Stimulated activated CD4-positive, alpha-beta T cell treated with anti-CD3 and anti-CD28 coated beads, Interleukin-1b, Interleukin-23, amount 100 ng/mL, for 48 hours (primary cell): Measurements from ENCODE around the gene ADCY4.

Source experiments
- DNase-seq: peaks from one replicate; pipeline ENCODE4 v3.0.0-alpha.2; 2020

The ADCY4 gene

DNA sequence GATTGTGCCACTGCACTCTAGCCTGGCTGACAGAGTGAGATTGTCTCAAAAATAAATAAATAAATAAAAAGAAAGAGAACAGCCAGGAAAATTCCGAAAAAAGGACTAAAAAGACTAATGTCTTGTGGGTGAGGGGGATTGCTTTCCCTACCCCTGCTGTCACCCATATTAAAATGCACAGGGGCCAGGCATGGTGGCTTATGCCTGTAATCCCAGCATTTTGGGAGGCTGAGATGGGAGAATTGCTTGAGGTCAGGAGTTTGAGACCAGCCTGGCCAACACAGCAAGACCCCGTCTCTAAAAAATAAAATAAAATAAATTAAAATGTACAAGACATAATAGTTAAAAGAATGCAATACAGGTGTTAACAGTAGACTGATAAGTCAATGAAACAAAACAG lies 41.3 kb downstream of the ADCY4 start:
- DNase-seq = no peak

DNA sequence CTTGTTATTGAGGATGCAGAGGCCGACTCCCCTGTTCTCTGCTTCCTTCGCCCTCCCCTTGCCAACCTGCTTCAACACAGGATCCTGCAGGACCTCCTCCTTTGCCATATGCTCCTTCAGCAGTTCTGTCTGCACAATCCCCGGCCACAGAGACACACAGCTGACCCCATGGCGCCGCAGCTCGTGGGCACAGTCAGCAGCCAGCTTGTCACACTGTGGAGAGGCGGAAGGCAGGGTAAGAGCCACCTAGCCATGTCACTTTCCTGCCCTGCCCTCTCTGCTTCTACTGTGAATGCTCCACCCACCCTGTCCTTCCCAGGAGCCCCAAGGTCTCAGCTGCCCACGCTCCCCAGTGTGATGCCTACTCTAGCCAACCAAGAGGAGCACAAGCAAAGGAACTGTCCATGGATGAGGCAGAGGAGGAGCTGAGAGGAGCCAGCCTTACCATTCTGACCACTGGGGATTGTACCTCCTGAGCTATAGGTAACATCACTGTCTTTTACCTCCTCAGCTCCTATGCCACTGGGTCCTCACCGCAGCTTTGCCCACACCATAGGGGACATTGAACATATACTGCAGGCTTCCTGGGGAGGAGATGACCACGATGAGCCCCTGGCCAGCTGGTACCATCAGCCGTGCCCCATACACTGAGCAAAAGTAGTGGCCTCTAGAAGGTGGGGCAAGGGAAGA lies 42.6 kb downstream of the ADCY4 start:
- no peak for DNase-seq

DNA sequence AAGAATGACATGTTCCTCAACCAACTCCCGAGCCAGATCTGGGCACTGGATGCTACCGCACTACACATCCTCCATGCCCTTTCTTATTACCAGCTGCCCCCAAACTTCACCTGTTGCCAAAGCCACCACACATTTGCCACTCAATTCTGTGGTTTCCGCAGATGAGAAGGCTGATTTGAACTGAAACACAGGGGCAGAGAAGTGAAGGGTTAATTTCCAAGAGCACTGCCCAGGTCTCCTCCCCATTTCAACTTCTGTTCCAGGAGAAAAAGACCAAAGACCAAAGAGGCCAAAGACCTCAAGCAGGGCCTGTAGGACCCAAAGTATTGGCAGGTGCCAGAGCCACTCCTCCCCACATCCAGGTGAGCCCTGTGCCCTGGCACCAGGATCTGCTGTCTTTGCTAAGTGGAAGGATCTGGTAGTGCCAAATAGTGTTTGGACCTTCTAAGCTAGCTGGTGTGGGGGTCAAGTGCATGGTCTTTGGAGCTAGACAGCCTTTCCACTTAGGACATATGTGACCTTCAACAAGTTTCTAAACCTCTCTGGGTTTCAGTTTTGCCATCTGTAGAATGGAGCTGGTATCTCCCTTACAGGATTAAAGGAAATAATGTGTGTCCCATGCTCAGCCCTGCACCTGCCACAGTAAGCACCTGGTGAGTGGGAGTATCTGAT lies 43.3 kb downstream of the ADCY4 start:
- no peak for DNase-seq

DNA sequence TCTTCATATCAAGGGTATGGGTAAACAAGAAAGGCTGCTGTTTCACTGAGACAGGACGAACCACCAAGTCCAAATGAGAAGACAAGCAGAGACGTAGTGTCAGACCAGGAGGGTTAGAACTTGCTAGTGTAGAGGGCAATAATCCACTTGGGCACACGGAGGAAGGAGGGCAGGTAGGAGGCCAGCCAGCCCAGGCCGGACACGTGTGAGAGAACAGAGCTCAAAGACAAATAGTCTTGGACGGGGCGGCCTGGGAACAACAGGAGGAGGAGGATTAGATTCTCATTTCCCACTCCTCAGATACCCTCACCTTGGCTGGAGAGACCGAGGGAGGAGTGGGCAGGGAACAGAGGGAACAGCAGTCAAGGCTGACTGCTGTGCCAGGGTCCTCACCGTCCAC lies 44.1 kb downstream of the ADCY4 start:
- DNase-seq = no peak

DNA sequence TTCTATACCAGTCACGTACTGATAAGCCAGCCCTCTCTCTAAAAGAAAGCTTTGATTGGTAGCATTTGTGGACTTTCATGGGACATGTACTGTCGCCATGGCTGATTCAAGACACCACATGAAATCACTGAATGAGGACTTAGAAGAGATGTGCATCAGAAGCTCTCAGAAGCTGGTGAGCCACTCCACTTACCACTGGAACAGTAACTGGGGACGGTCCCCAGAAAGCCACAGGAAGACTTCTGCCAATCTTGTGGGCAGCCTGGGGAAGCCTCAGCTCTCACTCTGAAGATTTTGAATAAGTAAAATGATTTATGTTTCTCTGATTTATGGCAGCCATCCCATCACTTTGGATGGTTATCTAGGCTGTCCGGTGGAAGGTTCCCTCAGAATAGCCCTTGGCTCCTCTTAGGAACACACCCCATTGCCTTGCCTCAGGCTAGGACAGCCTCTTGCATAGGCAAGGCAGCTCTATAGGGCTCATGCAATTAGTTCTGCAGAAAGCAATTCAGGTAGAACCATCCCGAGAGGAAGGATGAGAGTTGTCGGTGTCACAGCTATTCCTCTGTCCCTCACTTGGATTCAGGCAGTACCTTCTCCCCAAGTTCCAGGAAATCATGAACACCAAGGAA lies 45.1 kb downstream of the ADCY4 start:
- peak; percentile 83 for DNase-seq

DNA sequence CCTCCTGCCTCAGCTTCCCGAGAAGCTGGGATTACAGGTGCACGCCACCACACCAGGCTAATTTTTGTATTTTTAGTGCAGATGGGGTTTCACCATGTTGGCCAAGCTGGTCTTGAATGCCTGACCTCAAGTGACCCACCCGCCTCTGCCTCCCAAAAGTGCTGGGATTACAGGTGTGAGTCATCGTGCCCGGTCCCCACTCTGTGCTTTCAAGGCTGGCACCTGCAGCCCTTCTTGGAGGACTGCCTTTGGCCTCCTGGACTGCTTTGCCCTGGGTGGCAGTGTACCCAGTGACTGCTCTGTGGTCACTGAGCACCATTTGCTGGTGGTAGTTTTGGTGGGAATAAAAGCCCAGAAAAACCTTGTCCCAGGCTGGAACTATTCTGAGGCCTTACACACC lies 47.9 kb downstream of the ADCY4 start:
- DNase-seq = no peak

DNA sequence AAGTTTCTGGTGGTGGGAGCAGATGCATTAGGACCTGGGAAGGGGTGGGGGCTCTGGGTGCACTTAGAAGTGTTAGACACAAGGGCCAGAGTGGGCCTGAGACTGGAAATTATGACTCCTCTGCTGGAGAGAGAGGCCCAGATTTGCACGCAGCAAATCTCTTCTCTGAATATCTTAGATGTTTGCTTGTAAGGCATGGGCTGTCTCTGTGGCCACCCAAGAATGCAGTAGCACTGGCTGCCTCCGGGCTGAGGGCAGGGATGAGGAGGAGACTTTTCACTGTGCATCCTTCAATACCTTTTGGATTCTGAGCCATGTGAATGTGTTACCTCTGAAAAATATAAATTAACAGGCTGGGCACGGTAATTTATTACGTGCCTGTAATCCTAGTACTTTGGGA lies 49.5 kb downstream of the ADCY4 start:
- no peak for DNase-seq

DNA sequence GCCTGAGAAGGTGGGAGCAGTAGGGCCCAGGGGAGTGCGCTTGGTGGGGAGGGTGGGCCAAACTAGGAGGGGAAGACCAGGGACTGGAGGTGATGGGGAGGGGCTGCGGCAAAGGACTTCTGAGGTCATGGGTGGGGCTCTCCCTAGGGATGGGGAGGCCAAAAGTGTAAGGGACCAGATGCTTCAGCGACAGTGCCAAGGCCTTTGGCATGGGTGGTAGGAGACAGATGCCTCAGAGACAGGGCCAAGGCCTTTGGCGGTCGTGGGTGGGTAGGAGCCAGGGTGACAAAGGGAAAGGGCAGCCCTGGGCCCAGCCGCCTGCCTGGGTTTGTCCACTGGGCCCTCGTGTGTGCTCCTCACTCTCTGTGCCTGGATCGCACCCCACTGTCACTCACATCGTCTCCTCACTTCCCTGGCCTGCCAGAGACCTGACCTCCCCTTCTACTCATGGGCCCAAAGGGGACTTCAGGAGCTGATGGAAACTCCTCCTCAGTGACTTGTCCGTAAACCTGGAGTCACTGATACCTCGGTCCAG lies 50.3 kb downstream of the ADCY4 start:
- DNase-seq = no peak

DNA sequence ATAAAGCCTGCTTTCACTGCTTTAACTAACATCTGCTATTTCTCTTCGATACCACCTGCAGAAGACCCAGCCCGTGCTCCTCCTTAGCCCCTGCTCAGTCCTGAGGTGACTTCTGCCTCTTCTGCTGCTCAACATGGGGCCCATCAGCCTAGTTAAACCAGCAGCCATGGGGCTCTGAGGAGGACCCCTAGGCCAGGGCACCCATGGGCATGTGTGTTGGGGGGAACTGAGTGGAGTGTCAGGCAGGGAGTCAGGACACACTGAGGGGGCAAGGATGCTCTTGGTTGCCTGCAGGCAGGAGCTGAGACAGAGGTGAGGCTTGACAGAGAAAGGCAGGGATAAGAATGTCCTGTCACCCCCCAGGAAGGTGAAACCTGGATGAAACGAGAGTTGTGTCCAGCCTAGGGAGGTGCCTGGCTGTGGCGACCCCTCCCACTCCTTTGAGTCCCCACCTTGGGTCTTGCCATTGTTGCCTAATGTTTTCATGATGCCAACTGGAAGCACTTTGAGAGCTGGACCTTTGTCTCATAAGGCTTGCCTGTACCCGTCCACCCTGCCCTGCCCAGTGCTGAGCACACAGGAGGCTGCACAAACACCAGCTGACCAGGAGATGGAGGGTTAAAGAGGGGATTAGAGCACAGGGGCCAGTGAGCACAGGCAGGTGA lies 50.9 kb downstream of the ADCY4 start:
- no peak for DNase-seq

DNA sequence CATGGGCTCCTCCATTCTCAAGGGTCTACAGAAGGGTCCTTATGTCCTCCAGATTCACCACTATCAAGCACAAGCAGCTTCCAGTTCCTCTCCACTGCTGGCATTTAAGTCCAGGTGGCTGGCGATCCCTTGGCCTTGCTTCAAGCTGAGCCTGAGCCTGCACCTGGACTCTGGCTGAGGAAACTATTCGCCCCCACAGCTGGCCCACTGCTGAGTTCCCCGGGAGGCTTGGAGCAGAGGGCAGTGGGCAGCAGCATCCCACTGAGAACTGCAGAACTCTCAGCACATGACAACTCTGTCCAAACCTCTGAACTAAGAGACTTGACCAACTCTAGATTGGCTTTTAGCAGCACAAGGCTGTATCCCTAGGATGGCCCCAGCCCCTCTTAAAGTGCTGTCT lies 52.1 kb downstream of the ADCY4 start:
- no peak for DNase-seq

DNA sequence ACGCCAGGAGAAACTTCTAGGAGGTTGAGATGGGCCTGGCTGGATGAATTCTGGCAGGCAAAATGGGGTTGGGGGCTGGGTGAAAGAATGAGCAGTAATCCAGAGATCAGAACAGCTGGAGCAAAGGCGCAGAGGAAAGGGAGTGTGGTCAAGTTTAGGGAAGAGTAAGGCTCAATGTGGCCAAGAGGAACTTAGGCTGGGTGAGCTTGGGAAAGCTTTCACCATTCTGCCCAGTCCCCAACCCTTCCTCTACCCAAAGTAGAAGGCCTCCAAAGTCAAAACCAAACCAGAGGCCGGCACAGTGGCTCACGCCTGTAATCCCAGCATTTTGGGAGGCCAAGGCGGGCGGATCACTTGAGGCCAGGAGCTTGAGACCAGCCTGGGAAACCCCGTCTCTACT lies 53.2 kb downstream of the ADCY4 start:
- no peak for DNase-seq

DNA sequence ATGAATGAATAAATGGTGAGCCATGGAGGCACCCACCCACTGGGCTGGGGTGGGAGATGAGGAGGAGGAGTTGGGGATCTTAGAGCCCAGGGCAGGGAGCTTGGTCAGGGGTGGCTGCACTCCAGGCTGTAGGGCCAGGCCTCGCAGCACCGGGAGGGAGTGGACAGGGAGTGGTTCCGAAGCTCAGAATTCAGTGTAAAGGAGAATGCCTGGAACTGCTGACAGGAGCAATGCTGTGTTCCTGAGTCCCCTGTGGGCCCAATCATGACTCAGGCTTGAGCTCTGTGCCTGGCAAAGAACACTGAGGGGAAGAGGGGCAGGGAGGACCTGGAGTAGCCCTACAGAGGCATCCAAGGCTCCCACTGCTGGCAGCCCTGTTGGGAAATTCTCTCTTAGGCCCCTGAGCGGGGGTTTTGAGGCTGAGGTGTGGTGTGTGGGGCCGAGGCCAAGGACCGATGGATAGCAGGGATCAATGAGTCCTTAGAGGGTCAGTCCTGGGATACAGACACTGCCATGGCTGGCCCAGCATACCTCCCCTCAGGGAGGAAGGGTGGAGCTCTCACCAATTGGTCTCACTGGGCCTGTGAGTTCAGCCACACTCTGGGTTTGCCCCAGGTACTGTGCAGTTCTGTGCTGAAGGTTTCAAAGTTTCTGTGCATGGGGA lies 53.9 kb downstream of the ADCY4 start:
- DNase-seq = no peak

DNA sequence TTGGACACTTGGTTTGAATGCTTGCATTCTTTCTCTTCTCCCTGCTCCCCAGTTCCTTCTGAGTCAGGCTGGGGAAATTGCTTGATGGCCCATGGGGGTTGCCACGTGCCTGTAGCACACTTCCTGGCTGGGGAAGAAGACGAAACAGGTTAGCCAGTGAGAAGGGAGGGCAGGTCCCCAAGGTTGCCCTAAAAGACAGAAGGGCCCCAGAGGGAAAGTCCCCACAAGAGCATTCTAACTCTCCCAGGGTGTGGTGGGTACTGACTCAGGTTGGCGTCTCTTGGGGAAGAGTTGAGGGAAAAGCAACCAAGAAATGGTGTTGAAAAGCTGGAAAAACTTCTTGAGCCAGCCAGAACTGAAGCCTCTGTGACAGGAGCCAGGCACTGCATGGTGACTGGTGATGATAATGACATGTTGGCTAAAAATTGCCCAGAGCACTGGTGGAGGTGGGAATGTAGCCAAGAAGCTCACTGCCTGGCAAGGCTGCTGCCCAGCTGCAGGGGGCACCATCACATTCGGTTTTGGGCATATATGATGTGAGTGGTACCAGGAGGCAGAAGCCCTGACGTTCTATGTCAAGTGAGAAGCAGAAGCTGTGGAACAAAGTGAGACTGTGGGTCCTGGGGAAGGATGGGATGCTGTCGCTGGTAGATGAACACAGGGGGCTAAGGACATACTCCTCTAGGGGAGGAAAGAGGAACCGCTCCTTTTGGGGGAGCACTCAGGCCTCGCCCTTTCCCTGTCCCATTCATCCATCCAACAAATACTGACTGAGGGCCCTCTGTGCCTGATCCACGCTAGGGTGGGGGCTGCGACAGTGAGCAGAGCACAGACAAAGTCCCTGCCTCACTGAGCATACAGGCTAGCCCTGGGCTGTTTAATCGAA lies 55.3 kb downstream of the ADCY4 start:
- DNase-seq = peak; percentile 66

DNA sequence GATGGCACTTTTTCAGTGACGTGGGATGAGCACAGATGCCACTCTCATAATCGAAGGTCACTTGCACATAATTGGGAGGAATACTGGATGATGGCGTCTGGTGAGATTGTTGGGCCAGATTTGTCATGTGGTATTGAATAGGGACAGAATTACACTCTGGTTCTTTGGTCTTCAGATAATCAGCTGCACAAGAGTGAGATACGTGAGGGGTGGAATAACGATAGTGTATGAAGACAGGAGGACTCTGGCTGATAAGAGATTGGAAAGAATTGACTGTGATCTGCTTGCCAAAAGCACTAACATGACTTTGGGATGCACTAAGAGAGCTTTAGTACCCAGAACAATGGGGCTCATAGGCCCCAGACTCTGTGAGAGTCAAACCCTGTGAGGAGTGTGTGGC lies 56.4 kb downstream of the ADCY4 start:
- DNase-seq = no peak

DNA sequence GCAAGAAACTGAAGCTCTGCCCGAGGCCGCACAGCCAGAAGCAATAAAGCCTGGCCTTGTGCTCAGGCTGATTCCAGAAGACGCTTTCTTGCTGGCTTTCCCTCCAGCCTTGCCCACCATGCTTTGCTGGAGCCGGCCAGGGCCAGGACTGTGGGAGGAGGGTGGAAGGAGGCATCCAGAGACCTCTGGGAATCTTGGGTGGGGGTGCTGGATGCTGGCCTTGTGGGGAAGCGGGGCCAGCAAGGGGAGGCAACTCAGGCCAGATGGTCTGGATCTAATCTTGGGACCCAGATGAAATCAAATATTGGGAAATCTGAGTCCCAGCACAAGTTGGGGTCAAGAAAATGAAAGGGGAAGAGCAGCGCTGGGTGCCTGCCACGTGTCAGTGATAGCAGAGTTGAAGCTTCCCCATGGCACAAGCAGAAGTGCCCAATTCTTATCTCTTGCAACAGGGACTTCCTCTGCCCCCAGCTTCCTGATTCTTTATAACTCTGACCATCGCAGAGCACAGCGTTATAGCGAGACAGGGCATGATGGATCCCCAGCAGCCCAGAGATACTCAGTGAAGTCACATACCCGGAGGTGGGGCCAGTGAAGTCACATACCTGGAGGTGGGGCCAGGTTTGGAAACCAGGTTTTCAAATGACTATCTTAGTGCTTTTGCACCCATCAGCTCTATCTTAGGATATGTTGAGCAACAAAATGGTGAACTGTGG lies 57.1 kb downstream of the ADCY4 start:
- DNase-seq = peak; percentile 54

DNA sequence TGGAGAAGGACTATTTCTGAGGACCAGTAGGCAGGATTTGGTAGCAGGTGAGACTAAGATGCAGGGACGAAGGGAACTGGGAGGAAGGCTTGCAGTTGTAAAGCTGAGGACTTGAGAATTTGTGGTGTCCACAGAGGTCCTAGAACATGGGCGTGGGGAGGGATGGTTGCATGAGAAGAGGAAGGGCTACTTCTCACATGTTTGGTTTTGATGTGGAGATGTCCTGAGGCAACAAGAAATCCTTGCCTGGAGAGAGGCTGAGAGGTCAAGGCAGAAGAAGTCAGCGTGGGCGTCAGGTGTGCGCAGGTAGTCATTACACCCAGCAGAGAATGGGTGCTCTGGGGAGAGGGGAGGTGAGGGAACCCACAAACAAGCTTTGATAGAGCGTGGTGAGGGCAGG lies 57.8 kb downstream of the ADCY4 start:
- DNase-seq = no peak

DNA sequence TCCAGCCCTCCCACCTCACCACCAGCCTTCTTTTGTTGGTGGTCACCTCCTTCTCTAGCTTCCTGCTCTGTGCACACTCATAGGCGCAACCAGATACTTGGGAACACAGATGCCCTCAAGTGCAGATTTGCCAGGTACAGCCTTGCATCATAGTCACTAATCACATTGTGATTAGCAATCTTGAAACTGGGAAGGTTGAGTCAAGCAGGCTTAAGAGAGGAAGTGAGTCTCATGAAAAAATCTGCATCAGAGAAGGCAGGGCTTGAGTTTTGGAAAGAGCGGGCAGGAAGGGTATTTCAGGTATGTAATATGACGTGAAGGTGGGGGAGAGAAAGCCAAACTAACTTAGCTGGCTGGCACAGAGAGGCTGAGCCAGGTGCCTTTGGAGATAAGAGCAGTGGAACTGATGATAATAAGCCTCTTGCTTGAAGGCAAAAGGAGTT lies 60.7 kb downstream of the ADCY4 start:
- peak; percentile 66 for DNase-seq

DNA sequence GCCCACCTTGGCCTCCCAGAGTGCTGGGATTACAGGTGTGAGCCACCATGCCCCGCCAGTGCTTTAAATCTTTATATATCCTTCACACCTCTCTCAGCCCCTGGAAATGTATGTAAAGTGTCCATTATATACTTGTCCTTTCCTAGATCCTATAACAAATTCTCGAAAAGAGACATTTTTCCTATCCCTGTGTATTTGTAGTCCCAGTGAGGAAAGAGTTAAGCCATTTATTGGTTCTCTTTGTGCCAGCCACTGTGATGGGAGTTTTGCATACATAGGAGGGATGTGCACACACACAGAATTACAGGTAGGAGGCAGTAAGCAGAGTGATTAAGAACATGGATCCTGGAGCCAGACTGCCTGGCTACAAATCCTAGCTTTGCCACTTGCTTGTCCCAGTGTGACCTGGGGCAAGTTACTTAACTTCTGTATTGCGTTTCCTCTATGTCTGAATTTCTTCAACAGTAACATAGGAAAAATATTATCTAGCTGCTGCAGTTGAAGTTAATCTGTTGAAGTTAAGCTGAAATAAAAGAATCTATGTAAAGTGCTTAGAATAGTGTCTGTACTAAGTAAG lies 61.4 kb downstream of the ADCY4 start:
- DNase-seq = no peak

DNA sequence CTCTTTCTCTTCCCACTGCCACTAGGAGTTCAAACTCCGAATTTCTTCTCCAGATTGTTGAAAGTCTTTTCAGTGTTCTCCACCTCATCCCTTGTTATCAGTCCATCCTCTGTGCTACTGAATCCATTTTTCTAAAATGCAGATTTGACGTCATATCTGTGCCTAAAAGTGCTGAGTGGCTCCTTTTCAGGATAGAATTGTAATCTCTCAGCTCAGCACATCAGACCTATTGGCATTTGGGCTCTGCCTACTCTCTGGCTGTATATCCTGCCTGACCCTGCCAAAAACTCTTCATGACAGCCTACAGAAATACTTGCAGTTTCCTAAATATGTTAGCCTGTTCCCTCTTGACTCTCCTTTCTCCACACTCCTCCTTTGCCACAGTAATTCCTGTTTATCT lies 62.4 kb downstream of the ADCY4 start:
- DNase-seq = no peak

DNA sequence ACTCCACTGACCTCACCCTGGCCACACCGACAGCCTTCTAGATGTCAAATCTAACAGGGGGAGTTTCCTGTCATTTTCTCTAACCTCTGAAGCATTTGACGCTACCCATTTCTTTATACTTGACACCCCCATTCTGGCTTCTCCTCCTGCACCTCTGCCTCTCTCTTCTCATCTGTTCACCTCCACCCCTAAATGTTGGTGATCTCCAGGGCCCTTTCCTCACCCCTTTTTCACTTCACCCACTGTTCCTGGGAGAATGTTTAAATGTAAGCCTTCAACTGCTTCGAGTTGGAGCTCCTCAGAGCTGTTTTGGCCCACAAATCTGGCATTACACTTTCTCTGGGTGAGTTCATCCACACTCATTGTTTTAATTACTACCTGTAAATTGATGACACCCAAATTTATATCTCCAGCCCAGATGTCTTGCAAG lies 63.0 kb downstream of the ADCY4 start:
- DNase-seq = no peak
